GM15510 (cell line): ENCODE results near the gene GET4.

Experiments used
- POLR2A ChIP-seq: IDR thresholded peaks from 3 replicates; pipeline ENCODE4 v1.6.1; 2011; ENCODE audit warnings: borderline replicate concordance; ENCODE audit not compliant: insufficient read length; ENCODE audit errors: extremely low read depth

The GET4 gene

DNA sequence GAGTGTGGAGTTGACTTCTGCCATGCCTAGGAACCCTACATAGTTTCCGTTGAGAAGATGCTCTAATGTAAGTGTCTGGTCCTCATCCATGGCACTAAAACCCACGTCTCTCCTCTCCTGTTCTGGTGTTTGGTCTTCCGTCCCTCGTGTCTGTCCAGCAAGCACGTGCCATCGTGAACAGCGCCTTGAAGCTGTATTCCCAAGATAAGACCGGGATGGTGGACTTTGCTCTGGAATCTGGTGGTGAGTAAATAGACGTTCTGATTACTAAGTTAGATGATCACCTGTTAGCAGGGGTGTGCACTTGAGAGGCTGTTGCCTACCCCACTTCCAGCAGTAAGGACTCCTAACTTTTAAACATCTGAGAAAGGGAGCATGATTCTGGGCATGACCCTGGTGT lies 15.1 kb upstream of the GET4 start:
- TF ChIP-seq POLR2A, result no peak

- TF ChIP-seq POLR2A, result no peak
Measured at GRCh38 chr7:862157-862556, 14.2 kb upstream of the GET4 start.

DNA sequence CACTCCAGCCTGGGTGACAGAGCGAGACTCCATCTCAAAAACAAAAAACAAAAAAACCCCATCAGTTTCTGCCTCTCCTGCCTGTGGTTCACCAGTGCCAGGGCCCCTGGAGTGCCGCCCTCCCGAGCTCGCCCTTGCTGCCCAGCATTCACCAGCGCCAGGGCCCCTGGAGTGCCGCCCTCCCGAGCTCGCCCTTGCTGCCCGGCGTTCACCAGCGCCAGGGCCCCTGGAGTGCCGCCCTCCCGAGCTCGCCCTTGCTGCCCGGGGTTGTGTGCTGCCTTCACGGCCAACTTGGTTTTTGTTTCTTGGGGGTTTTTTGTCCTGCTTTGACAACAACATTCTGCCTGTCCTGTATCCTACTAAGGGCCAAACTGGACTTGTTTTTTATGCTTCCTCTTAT lies 13.2 kb upstream of the GET4 start:
- TF ChIP-seq POLR2A, result no peak

- TF ChIP-seq POLR2A, result no peak
Measured at GRCh38 chr7:865921-866320, 10.4 kb upstream of the GET4 start.

DNA sequence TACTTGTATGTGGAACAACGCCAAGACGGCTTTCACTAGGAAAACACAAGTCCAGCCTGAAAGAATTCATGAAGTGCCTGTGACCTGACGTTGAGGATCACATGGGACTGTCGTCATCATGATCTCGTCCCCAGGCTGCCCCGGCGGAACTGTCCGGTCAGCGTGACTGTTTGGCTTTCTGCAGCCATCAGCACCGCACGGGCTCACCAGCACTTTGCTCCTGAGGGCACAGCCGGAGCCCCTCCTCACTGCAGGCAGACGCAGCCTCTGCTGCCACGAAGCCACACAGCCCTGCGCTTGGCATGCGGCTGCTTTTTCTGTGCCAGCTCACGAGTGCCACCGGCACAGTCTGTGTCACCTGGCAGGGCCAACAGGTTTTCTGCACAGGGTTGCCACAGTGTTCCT lies 9.4 kb upstream of the GET4 start:
- TF ChIP-seq POLR2A, result no peak

DNA sequence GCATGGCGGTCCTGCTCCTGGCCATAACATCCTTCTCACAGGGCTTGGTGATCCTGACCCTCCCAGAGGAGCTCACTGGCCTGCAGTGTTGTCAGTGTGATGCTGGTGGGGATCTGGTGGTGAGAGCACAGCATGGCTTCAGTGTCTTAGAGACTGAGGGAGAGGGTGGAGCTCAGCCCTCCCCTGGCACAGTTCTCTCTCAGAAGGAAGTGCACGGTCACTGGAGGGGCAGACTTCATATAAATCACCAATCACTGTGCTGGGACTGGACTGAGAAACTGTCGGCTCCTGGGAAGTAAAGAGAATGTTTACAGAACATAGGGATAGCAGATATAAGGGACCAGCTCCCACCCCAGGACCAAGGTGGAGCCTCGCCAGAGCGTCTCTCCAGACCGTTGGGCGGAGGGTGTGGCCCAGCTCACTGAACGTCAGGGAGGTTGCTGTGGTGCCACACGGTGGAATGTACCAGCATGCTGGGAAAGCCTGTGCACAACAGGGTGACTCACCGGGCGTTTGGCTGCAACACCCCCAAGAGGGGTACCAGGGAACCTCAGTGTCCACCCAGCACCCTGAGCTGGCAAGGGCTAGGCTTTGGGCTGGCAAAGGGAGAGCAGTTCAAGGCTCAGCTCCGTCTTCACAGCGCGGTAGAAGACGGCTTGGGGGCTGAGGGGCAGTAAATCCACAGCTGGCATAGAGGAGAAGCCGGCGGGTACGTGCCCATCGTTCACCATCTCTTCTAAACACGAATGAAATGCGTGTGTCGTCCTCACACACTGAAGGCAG lies 8.8 kb upstream of the GET4 start:
- TF ChIP-seq POLR2A, result no peak

DNA sequence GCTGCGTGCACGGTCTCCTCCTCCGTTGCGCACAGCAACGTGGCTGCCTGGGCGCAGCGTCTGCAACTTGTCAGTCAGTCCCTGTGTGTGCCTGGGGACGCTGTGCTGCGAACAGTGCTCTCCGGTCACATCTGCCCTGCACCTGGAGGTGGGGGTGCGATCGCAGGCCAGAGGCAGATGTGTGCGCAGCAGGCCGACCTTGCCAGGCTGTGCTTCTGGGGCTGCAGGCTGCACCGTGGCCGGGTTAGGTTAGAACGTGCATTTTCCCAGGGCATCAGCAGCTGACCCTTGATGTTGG lies 8.2 kb upstream of the GET4 start:
- no peak for TF ChIP-seq POLR2A

- TF ChIP-seq POLR2A, result no peak
Measured at GRCh38 chr7:869348-869747, 7.0 kb upstream of the GET4 start.

DNA sequence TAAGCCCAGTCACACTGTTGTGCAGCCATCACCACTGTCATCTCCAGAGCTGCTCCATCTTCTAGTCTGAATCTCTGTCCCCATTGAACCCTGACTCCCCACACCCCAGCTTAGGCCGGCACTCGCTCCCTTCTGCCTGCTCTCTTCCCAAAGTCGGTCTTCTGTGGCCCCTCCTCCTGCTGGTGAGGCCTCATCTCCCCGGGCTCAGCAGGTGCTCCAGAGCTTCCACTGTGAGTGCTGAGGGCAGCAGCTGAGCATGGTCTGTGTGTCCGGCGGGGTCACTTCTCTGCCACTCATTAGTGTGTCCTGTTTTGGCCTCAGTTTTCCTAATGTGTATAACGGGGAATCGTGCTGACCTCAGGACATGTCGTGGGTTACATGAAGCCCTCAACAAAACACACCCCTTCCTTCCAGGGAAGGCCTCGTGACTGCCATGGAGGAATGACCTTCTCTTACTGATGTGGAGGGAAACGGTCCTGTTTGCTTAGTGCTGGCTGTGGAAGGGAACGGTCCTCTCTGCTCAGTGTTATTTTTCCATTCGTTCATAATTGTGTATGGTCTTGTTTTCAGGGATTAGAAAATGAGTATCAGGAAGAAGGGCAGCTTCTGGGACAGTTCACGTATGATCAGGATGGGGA lies 4.3 kb upstream of the GET4 start:
- TF ChIP-seq POLR2A, result no peak

DNA sequence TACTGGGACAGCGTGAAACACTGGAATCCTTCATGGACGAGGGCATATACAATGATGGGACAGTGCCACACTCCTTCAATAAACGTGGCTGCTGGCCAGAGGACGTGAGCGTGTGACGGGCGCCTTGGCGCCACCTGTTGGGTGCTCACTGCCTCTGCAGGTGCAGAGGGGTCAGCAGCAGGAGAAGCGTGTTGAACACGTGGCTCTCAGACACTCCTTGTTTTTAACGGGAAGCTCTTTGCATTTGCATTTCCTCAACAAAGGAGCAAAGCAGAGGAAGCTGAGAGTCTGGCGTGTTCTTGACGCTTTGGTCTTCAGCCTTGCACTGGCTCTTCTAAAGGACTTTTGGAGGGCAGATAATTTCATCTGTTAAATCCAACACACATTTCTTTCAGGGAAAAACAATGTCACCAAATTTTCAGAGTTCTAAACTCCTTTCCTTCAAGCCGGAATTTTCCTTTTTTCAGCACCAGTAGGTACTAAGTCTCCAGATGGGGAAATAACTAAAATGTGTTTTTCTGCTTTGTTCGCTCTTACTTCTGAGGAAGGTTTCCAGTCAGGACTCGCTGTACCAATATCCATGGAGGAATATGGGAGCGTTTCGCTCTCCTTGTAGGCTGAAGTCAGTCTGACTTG lies 2.9 kb upstream of the GET4 start:
- peak; percentile 21 for TF ChIP-seq POLR2A

DNA sequence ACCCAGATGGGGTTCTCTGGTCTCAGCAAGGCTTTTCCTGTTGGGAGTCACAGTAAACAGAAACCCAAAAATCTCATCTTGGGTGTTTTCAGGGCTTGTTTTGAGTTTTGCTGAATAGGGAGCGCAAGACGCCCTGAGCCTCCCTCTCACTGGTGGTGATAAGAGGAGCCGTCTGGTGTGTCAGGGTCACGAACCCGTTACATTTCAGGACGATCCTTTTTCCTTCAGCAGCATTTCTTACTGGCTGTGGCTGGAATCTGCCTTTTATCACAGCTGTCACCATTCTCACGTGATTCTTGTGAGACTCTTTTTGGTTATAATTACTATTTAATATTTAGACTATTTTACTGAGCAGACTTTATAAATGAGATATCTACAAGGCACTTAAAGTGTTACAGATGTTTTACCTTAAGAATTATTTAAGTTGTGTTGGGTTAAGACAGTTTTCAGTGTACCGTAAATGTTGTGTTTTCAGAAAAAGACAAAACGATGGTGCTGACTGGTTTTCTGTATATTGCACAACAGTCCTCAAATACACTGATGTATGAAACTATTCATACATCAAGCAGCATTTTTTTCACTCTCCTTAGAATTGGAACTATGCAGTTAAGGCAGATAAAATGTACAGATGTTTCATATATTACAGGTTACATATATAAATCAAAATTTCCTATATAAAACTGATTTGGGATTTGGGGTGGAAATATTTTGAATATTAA lies 2.2 kb upstream of the GET4 start:
- no peak for TF ChIP-seq POLR2A

DNA sequence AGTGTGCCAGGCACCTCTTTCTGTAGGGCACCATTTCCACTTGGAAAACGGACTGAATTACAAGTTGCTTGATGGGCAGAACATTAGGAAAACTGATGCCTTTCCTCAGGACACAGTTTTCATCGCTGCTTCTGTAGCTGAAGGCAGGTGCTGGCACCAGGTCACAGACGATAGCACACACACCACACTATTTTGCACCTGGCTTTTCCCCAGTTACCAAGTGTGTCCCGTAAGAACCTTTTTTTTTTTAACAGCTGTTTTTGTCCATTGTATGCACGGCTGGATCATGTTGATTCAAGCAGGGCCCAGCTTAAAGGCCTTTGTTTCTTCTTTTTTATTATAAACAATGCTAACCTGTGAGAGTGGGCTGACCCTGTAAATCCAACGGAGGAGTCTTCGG lies 1.3 kb upstream of the GET4 start:
- TF ChIP-seq POLR2A, result no peak

DNA sequence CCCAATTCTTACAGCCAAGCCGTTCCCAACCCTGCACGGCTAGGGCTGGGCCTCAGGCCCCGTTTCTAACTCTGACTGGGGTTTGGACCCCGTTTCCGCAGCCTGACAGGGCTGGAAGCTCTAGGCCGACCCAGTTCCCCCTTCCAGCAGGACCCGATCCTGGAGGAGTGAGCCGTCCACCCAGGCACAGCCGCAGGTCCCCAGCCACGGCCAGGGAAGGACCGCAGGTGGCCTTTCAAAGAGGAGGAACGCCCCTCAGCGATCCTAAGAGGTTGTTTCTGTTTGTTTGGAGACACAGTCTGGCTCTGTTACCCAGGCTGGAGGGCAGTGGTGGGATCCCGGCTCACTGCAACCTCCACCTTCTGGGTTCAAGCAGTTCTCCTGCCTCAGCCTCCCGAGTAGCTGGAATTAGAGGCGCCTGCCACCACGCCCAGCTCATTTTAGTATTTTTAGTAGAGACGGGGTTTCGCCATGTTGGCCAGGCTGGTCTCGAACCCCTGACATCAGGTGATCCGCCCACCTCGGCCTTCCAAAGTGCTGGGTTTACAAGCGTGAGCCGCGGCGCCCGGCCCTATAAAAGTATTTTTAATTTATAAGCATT lies 778 bp upstream of the GET4 start:
- TF ChIP-seq POLR2A, result no peak

GRCh38 chr7:876972-877311 lies 588 bp downstream of the GET4 start:
- TF ChIP-seq POLR2A, result no peak
